Esophagus muscularis mucosa (tissue), 3 donors: Measurements from ENCODE around the gene HK3.

Experiments
- EP300 ChIP-seq: sonication (generic); formaldehyde crosslinking; IDR thresholded peaks from one replicate; pipeline ENCODE4 v1.6.1; 2017; ENCODE audit warnings: antibody characterized with exemption
- POLR2A ChIP-seq: fragments of 450-650 bp; IDR thresholded peaks from one replicate; pipeline ENCODE4 v1.6.1; 2017; ENCODE audit warnings: antibody characterized with exemption, moderate library complexity, mild to moderate bottlenecking, low read depth
- POLR2AphosphoS5 ChIP-seq, 2 donors: sonication (generic); formaldehyde crosslinking; IDR thresholded peaks; one replicate each; pipeline ENCODE4 v1.6.1; 2017; ENCODE audit warnings: antibody characterized with exemption in 2 of 2

DNA sequence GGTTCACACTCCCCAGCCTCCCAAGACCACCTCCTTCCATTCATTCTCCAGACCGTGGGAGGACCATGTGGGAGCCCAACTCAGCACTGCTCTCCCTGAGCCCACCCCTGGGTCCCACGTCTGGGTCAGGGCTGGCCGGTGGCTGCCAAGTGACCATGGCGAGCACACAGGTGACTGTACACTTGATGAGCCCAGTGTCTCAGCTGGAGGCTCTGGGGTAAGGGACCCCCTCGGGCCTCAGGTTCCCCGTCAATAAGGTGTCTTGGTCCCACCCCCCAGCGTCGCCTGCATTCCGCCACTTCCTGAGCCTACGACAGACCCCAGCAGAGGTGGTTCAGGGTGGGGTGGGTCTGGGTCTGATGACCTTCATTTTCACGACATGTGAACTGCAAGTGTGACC lies 38.8 kb downstream of the HK3 start:
- no peak for TF ChIP-seq POLR2AphosphoS5 (IDR thresholded peaks at IDR 0.05)
- no peak for TF ChIP-seq POLR2A
- TF ChIP-seq EP300 = no peak
